Esophagus muscularis mucosa (tissue), 3 donors: ENCODE measurements around the gene PRELID3B.

Experiments used
- CTCF ChIP-seq, 3 experiments: fragments of 200-600 bp in 2 of 3; fragments of 450-650 bp in 1 of 3; sonication (generic) in 2 of 3; IDR thresholded peaks; one replicate each; pipeline ENCODE4 v1.5.1; 2017 to 2019; ENCODE audit warnings: antibody characterized with exemption in 3 of 3, mild to moderate bottlenecking in 2 of 3, moderate library complexity in 1 of 3
- POLR2A ChIP-seq: fragments of 450-650 bp; IDR thresholded peaks from one replicate; pipeline ENCODE4 v1.6.1; 2017; ENCODE audit warnings: antibody characterized with exemption, moderate library complexity, mild to moderate bottlenecking, low read depth

GRCh38 chr20:59007665-59008511 is 34.7 kb downstream of the PRELID3B start:
- TF ChIP-seq CTCF (IDR thresholded peaks at IDR 0.05): no peak
- no peak for TF ChIP-seq POLR2A
